Measurements from ENCODE around the gene TRAM2.

DNA sequence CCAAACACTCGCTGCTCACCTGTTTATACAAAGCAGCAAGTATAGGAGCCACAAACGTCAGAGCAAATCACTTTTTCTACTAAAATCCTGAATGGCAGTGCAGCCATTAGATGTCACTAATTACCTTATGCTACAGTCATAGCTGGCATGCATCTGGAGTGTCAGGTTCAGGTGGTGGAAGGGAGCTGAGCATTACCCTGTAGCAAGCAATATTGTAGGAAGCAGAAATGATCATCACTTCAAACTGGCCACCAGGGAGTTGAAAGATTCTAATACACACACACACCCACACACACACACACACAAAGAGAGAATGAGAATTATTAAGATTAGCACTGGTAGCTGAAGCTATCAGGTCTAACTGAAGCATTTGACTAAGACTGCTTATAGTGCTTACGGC is 80.9 kb downstream of the TRAM2 start:
- TF ChIP-seq, protein P1, sequence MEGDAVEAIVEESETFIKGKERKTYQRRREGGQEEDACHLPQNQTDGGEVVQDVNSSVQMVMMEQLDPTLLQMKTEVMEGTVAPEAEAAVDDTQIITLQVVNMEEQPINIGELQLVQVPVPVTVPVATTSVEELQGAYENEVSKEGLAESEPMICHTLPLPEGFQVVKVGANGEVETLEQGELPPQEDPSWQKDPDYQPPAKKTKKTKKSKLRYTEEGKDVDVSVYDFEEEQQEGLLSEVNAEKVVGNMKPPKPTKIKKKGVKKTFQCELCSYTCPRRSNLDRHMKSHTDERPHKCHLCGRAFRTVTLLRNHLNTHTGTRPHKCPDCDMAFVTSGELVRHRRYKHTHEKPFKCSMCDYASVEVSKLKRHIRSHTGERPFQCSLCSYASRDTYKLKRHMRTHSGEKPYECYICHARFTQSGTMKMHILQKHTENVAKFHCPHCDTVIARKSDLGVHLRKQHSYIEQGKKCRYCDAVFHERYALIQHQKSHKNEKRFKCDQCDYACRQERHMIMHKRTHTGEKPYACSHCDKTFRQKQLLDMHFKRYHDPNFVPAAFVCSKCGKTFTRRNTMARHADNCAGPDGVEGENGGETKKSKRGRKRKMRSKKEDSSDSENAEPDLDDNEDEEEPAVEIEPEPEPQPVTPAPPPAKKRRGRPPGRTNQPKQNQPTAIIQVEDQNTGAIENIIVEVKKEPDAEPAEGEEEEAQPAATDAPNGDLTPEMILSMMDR (IDR thresholded peaks at IDR 0.05; ENCODE audit: insufficient read depth, low read length, poor library complexity, severe bottlenecking), result no peak
- TF ChIP-seq EZH2phosphoT487 (conservative IDR thresholded peaks at IDR 0.05; ENCODE audit: low read length), result no peak
